ENCODE data around the gene GNB3. TPM values are rescaled to one million over a fixed set of nuclear protein-coding genes. Genes with fewer than 3 reads are reported as not detected.

GNB3 gene
- total and polyA plus RNA-seq, 2 donors (not counting 3 experiments of a cell fraction or from before 2014, with no cell fraction given) = 9.4 to 12.0 TPM

- Histone ChIP-seq H3K9me3 (replicated peaks; ENCODE audit: control insufficient read depth, insufficient read depth, low read length) (no peaks in the 10 kb centered on the region), H3K79me2 (ENCODE audit: control insufficient read depth, insufficient read depth, low read length) (no peaks in the 10 kb centered on the region), H3K9ac (replicated peaks; ENCODE audit: extremely low read depth, insufficient read depth, low read length) (no peak overlapping the region), H2AFZ (ENCODE audit: low read depth, low read length) (no peak overlapping the region), H3K27ac (ENCODE audit: insufficient read depth, low read depth, low read length) (no peak overlapping the region), H3K4me3 (replicated peaks in 1 of 3; ENCODE audit: insufficient read depth in 1 of 3, low read depth in 1 of 3, low read length in 3 of 3) (no peak overlapping the region), H3K4me2 (ENCODE audit: insufficient read depth, low read length) (no peak overlapping the region), H3K27me3 (ENCODE audit: control insufficient read depth in 2 of 2, insufficient read depth in 2 of 2, low read length in 2 of 2) (peaks cover 7 to 9% of the 10 kb centered on the region in 2 experiments), H3K36me3 (ENCODE audit: control insufficient read depth in 2 of 2, extremely low read depth in 1 of 2, insufficient read depth in 2 of 2, low read length in 2 of 2) (no peaks in the 10 kb centered on the region), H3K4me1 (ENCODE audit: control insufficient read depth, extremely low read depth, insufficient read depth, low read length) (no peaks in the 10 kb centered on the region), H4K20me1 (replicated peaks; ENCODE audit: control insufficient read depth, extremely low read depth, insufficient read depth, low read length) (no peaks in the 10 kb centered on the region), H3K9me1 (replicated peaks; ENCODE audit: control insufficient read depth, extremely low read depth, insufficient read depth, low read length) (no peaks in the 10 kb centered on the region)
- FAIRE-seq = no peak
- dilution Hi-C loops (cut with MboI; ENCODE audit: extremely low pct_ligation_motif_present, low sequenced_read_pairs) = no loop called here
- no TSS peak for BruUV-seq (replicated peaks)
- ChIA-PET CTCF (no interaction called here), POLR2A (no interaction called here)
- DNase-seq (ENCODE audit: low read depth, low spot score) = no peak
- no peak for TF ChIP-seq POLR2A (IDR thresholded peaks at IDR 0.05; ENCODE audit: low read depth, low read length)
- no peak for TF ChIP-seq MAX (IDR thresholded peaks at IDR 0.05; ENCODE audit: insufficient read depth, insufficient read length)
- no peak for TF ChIP-seq EZH2 (IDR thresholded peaks at IDR 0.05; ENCODE audit: borderline replicate concordance, low read depth, low read length, severe bottlenecking)
- no peak for TF ChIP-seq MYC (IDR thresholded peaks at IDR 0.05; ENCODE audit: low read depth, low read length)
- no peak for TF ChIP-seq JUN (IDR thresholded peaks at IDR 0.05; ENCODE audit: borderline replicate concordance, insufficient read depth, insufficient read length, low read depth)
- no peak for TF ChIP-seq CTCF (IDR thresholded peaks at IDR 0.05; ENCODE audit: extremely low read depth in 1 of 2, insufficient read depth in 1 of 2, low read depth in 1 of 2, low read length in 2 of 2)
- intact Hi-C loops (cut with micrococcal nuclease) = no loop called here
Observed at GRCh38 chr12:6799147-6799546, 41.6 kb upstream of the GNB3 start.

- CTCF ChIA-PET = interaction anchor here (0.9 to 1.7 kb wide), 3 partner anchors 11 to 18 kb away, joined by 3 to 4 read pairs (median 3); no protein-coding TSS in a partner anchor
- H3K4me1 ChIP-seq (ENCODE audit: control insufficient read depth, extremely low read depth, insufficient read depth, low read length) = no peaks in the 10 kb centered on the region
- intact Hi-C loops (cut with micrococcal nuclease) (no loop called here), dilution Hi-C loops (cut with MboI; ENCODE audit: extremely low pct_ligation_motif_present, low sequenced_read_pairs) (no loop called here)
- POLR2A ChIA-PET = no interaction called here
- no peak overlapping the region for H3K9ac ChIP-seq (replicated peaks; ENCODE audit: extremely low read depth, insufficient read depth, low read length)
- H3K4me2 ChIP-seq (ENCODE audit: insufficient read depth, low read length) = no peak overlapping the region
- H3K4me3 ChIP-seq (replicated peaks in 1 of 3; ENCODE audit: insufficient read depth in 1 of 3, low read depth in 1 of 3, low read length in 3 of 3) = no peak overlapping the region
- no peak overlapping the region for H3K27ac ChIP-seq (ENCODE audit: insufficient read depth, low read depth, low read length)
- DNase-seq (ENCODE audit: low read depth, low spot score) (no peak), FAIRE-seq (no peak)
- H4K20me1 ChIP-seq (replicated peaks; ENCODE audit: control insufficient read depth, extremely low read depth, insufficient read depth, low read length) = no peaks in the 10 kb centered on the region
- H3K36me3 ChIP-seq (ENCODE audit: control insufficient read depth in 2 of 2, extremely low read depth in 1 of 2, insufficient read depth in 2 of 2, low read length in 2 of 2) = no peaks in the 10 kb centered on the region
- TF ChIP-seq CTCF (IDR thresholded peaks at IDR 0.05; ENCODE audit: extremely low read depth in 1 of 2, insufficient read depth in 1 of 2, low read depth in 1 of 2, low read length in 2 of 2) (no peak), POLR2A (IDR thresholded peaks at IDR 0.05; ENCODE audit: low read depth, low read length) (no peak), POLR2AphosphoS5 (IDR thresholded peaks at IDR 0.05; ENCODE audit: insufficient read depth, low read depth, low read length) (no peak), MAX (IDR thresholded peaks at IDR 0.05; ENCODE audit: insufficient read depth, insufficient read length) (no peak)
- peaks cover 0 to 9% of the 10 kb centered on the region in 2 experiments for H3K27me3 ChIP-seq (ENCODE audit: control insufficient read depth in 2 of 2, insufficient read depth in 2 of 2, low read length in 2 of 2)
- no peaks in the 10 kb centered on the region for H3K9me3 ChIP-seq (replicated peaks; ENCODE audit: control insufficient read depth, insufficient read depth, low read length)
- H3K79me2 ChIP-seq (ENCODE audit: control insufficient read depth, insufficient read depth, low read length) = no peaks in the 10 kb centered on the region
- H2AFZ ChIP-seq (ENCODE audit: low read depth, low read length) = no peak overlapping the region
- H3K9me1 ChIP-seq (replicated peaks; ENCODE audit: control insufficient read depth, extremely low read depth, insufficient read depth, low read length) = no peaks in the 10 kb centered on the region
- no TSS peak for BruUV-seq (replicated peaks)
Observed at GRCh38 chr12:6807170-6807569, 33.6 kb upstream of the GNB3 start.

Data from endothelial cell of umbilical vein (primary cell).